Measurements from ENCODE around the gene NFATC1.

GRCh38 chr18:79554945-79555645 is 159.4 kb downstream of the NFATC1 start:
- TF ChIP-seq CTCF (IDR thresholded peaks at IDR 0.05) (no peak), POLR2A (IDR thresholded peaks at IDR 0.05) (no peak)

Data from vagina (tissue), 2 donors.